ENCODE data around the gene CREB3L2.

- TF ChIP-seq BHLHE40 (IDR thresholded peaks at IDR 0.05; ENCODE audit: borderline replicate concordance) (no peak), ZNF384 (IDR thresholded peaks at IDR 0.05) (no peak), ELF4 (IDR thresholded peaks at IDR 0.05) (no peak), SUZ12 (IDR thresholded peaks at IDR 0.05) (no peak), HDGF (IDR thresholded peaks at IDR 0.05; ENCODE audit: borderline replicate concordance) (no peak), CTBP1 (IDR thresholded peaks at IDR 0.05; ENCODE audit: borderline replicate concordance) (no peak), FOXA1 (IDR thresholded peaks at IDR 0.05) (no peak), L3MBTL2 (conservative IDR thresholded peaks at IDR 0.05) (no peak), FOXK2 (IDR thresholded peaks at IDR 0.05) (no peak), NFRKB (IDR thresholded peaks at IDR 0.05) (no peak), LEF1 (IDR thresholded peaks at IDR 0.05; ENCODE audit: borderline replicate concordance) (no peak), TARDBP (IDR thresholded peaks at IDR 0.05) (no peak), ARNT (IDR thresholded peaks at IDR 0.05) (no peak), FOXM1 (IDR thresholded peaks at IDR 0.05; ENCODE audit: borderline replicate concordance) (no peak)
These were observed 32.1 kb downstream of the CREB3L2 start for GRCh38 chr7:137969828-137970227.

Data from HEK293T (cell line).